ENCODE results near the gene SEMA4G.

Gene SEMA4G

DNA sequence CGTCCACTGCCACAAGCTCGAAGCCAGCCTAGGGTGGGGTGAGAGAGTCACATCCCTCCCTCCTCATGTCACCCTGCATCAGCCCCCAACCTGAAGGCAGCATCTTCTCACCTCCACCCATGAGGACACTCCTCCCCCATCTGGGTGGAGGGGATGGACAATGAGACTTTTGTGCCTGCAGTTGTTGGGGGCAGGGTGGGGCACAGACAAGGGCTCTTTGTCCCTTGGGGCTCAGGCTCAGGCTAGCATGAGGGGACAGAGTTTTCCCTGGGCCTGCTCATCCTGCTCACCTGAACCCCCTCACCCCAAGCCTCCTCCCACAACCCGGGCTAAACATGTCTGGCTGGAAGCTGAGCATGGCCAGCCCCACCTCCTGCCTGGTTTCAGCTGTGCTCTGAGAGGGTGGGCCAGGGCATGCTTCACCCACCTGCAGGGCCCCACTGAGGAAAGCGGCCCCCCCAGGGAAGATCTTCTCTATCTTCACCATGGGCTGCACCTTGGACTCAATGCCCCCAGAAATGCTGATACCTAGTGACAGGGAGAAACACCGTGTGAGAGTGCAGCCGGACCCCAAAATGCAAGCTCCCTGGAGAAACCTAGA, 39.6 kb downstream of the SEMA4G start:
- no peak for DNase-seq

GRCh38 chr10:101010329-101010728, 41.0 kb downstream of the SEMA4G start:
- no peak for DNase-seq

DNA sequence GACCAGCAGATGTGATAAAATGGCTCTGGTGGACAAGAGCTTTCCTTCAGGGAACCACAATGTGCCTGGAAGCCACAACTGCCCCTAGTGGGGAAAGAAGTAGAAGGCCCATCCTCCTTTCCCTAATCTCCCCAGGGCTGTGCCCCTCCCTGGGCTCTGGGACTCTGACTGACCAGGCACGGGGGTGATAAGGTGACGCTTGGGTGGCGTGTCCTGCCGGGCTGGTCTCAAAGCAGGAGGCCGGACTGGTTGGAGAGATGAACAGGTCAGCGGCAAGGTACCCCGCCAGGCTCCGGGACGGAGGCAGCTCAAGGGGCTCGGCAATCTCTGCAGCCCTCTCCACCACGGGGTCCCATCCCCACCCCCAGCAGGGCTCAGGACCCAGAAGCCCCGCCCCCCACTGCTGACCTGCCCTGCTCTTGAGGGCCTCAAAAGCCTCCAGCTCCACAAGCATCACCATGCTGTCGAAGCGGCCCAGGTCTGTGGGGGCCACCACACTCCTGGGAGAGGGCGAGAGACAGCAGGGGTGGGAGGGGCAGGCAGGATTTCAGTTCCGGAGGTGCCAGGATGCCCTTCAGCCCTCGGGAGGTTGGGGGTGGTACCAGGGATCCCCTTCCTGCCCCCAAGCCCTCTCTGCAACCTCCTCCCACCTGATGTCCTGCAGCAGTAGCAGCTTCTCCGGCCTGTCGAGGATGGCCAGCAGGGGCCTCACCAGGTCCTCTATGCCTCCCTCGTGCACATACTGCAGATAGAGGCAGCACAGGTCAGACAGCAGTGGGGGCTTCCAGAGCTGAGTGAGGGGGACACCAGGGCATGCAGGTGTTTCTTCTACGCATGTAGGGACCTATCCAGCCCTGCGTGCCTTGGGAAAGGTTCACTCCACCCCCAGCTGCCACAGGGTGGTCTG, 42.5 kb downstream of the SEMA4G start:
- no peak for DNase-seq

GRCh38 chr10:101012525-101013364, 43.4 kb downstream of the SEMA4G start:
- peak; percentile 84 for DNase-seq

GRCh38 chr10:101013365-101013825, 44.1 kb downstream of the SEMA4G start:
- no peak for DNase-seq

- peak; percentile 82 for DNase-seq
Observed at GRCh38 chr10:101014230-101014884, 45.1 kb downstream of the SEMA4G start.

DNA sequence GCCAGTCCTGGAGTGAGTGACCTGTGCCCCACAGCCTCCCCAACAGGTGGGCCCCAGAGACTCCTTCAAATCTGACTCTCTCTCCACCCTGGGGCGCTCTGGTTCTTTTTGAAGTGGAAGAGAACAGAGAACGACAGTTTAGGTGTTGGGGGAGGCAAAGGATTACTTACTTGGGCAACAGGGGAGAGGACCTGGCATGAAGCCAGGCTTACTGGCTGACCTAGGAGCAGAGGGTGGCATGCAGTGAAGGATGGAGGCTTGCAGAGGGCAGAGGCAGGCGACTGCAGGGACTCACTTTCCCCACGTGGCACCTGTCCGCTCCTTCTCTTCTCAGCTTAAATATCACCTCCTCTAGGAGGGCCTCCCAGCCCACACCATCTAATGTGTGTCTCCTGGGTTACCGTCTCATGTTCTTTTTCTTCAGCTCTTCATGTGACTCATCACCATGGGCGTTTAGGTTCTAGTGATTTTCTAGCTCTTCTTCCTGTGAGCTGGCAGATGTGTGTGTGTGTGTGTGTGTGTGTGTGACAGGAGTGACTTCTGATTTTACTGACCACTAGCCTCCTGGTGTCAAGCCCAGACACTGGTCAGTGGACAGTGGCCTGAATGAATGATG, 45.8 kb downstream of the SEMA4G start:
- DNase-seq: no peak

DNA sequence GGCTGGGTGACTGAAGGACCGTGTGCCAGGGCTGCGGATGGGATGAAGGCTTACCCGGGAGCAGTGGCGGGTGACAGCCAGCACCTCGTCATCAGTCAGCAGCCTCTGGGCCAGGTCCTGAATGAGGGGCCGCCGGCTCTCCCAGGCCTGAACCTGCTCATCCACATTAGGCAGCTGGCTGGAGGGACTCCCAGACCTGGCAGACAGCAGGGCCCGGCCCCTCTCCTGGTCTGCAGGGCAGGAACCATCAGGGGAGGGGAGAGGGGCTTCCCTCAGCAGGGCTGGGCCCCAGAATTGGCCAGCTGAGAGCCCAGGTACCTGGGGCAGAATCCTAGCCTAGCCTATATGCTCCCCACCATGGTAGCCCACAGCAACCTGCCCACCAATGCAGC, 46.3 kb downstream of the SEMA4G start:
- DNase-seq: no peak

DNA sequence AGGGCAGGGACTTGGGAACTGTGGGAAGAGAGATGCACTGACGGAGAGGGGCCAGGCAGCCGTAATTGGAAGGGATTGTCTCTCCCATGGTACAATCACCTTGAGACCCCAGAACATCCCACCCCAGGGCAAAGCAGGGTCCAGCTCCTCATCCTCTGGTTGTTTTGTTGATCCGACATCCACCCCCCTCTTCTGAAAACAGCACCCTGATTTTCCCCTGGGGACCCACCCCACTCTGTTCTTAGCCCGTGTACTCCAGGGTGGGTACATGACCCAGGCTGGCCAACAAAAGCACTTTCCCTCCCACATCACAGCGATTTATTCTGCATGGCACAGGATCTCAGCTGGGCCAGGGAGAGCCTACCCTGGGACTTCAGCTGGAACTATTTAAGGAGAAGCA, 47.5 kb downstream of the SEMA4G start:
- DNase-seq: no peak

- no peak for DNase-seq
Observed at GRCh38 chr10:101018118-101018599, 48.9 kb downstream of the SEMA4G start.

GRCh38 chr10:101018600-101019439, 49.5 kb downstream of the SEMA4G start:
- peak; percentile 80 for DNase-seq

Data from left hindlimb (tissue), 1 donor.